ENCODE results near the gene NBPF1.
"Not testable (repeated sequence)": the region's sequence is repeated elsewhere in the genome, so short reads cannot be mapped to it uniquely, and the experiment has no call there.

The NBPF1 gene

DNA sequence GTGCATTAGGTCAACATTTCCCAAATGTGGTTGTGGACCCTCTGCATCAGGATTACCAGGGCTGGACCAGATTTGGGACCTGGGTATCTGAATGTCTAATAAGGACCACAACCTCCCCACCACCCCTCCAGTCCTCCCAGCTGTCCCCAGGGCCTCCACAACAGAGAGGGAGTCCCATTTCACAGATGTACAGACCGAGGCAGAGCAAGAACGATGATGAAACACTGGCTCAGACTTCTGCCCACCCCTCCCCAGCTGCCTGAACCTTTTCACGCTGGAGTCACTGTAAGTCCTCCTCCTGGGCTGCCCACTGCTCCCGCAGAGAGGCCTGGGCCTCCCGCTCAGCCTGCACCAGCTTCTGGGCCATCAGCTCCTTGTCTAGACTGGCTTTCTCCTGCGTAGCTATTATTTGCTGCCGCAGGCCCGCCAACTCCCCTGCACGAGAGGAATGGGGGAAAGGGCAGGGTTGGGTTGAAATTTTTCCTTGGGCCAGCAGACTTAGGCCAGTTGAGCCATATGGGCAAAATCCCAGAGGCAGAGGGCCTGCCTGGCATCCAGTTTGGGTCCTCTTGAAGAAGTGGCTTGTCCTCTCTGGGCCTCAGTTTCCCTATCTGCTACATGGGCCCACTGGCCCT, 8.4 kb upstream of the NBPF1 start:
- DNase-seq: not testable (repeated sequence)

DNA sequence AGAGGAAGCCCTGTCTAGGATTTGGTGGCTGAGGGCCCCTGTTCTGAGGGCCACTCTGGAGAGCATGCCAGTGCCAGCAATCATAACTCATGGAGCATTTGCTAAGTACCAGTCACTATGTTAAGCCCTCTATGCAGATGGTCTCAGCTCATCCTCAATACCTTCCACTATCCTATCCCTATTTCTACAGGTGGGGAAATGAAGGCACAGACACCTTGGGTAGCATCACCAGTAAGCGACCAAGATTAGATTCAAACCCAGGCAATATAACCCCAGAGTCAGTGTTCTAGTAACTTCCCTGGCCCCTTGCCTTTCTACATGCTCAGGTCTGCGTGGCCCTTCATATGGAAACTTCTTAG, 7.9 kb upstream of the NBPF1 start:
- no peak for DNase-seq

GRCh38 chr1:16619803-16620501, 6.6 kb upstream of the NBPF1 start:
- not testable (repeated sequence) for DNase-seq

DNA sequence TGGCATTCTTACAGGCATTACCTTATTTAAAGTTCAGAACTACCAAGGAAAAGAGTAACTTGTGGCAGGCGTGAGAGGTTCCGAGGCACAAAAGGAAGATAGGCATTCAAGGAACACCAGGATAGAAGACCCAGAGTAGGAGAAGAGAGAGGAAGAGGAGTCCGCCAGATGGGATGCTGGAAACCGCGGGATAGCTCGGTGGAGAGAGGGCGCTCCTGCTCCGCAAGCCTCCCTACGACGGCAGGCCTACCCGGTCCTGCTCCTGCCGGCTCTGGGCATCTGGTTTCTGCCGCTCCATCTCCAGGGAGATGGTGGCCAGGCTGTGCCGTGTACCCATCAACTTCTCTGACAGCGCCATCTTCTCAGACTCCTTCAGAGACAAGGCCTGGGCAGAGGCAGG, 5.4 kb upstream of the NBPF1 start:
- no peak for DNase-seq

GRCh38 chr1:16617778-16618580, 4.6 kb upstream of the NBPF1 start:
- DNase-seq: no peak

DNA sequence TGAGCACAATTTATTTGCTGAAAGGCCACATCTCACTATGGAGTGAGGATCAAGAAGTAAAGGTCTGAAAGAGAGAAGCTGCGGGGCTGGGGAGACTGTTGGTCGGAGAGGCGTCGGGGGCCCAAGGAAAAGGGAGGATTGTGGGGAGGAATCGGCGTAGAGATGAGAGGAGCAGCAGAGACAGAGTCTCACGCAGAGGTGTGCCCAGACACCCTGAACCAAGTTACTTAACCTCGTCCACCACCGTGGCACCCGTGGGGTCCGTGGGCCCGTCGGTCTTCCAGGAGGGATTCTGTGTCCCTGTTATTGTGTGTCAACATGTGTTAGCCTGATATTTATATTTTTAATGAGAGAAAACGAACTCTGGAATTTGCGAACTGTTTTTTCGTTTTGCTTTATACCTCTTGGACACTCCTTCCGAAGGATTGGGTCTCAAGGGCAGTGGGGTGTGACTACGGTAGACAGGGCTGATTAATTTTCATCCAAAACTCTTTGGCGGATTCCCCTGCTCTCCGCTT, 3.8 kb upstream of the NBPF1 start:
- DNase-seq: no peak

- DNase-seq: no peak
Measured at GRCh38 chr1:16615253-16616252, 2.2 kb upstream of the NBPF1 start.

GRCh38 chr1:16614361-16615252, 1.2 kb upstream of the NBPF1 start:
- DNase-seq: no peak

DNA sequence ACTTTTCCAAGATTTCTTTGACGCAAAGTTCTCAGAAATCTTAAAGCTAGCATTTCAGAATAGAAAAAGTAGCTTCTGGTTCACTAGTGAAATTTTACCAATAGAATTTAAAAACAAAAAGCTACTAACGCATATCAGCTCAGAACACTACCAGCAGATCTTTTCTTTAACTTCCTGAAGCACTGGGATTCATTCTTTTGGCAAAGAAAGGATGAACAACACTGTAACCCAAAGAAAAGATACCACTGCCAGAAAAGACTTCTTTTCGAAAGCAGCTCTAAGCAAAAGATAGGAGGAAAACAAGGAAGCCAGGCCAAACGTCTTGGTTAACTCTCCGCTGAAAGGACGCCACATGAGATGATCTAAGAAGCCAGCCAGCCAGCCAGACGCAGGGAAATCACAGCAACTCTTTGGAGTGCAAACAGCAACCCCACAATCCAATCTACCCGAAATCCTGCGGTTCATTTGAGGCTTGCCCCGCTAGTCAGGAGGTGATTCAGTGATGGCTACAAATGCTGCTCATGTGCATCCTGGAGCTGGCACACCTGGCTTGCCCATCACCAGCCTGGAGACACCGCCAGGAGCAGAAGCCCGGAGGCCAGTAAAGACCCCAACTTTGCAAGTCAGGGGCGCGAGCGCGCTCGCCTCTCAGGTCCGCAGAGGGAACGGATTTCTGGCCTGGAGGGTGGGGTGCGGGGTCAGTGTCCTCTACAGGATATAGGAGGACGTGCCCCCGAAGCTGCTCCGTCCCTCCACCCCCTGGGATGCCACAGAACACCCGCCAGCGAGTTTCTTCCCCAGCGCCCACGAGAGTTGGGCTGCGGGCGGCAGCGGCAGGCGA, 812 bp downstream of the NBPF1 start:
- DNase-seq: peak in 3 of 6 experiments; percentile 48 to 69 (median 54)

GRCh38 chr1:16611981-16612331, 1.4 kb downstream of the NBPF1 start:
- DNase-seq: not testable (repeated sequence)

DNA sequence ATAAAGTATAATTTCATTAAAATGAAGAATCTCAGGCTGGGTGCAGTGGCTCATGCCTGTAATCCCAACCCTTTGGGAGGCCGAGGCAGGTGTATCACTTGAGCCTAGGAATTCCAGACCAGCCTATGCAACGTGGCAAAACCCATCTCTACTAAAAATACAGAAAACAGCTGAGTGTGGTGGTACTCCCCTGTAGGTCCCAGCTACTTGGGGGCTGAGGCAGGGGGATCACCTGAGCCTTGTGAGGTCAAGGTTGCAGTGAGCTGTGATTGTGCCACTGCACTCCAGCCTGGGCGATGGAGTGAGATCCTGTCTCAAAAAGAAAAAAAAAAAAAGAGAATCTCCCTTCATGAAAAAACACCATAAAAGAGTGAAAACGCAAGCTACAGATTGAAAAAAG, 2.2 kb downstream of the NBPF1 start:
- DNase-seq: not testable (repeated sequence)

GRCh38 chr1:16610553-16610952, 2.8 kb downstream of the NBPF1 start:
- not testable (repeated sequence) for DNase-seq

DNA sequence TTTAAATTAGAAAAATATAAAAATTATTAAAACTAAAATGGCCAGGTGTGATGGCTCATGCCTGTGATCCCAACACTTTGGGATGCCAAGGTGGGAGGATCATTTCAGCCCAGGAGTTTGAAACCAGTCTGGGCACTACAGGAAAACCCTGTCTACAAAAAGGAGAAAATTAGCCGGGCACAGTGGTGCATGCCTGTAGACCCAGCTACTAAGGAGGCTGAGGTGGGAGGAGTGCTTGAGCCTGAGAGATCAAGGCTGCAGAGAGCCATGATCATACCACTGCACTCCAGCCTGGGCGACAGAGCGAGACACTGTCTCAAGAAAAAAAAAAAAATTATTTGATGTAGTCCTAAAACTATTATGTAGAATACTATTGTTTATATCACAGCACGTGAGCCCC, 3.6 kb downstream of the NBPF1 start:
- not testable (repeated sequence) for DNase-seq

GRCh38 chr1:16608838-16609560, 4.4 kb downstream of the NBPF1 start:
- DNase-seq: no peak

GRCh38 chr1:16607853-16608815, 5.2 kb downstream of the NBPF1 start:
- DNase-seq: not testable (repeated sequence)

GRCh38 chr1:16607433-16607851, 5.9 kb downstream of the NBPF1 start:
- no peak for DNase-seq

- DNase-seq: not testable (repeated sequence)
Measured at GRCh38 chr1:16606666-16607432, 6.5 kb downstream of the NBPF1 start.

All from stimulated activated naive CD4-positive, alpha-beta T cell (primary cell).